ENCODE data around the gene GRWD1. TPM values are rescaled to one million over a fixed set of nuclear protein-coding genes. Genes with fewer than 3 reads are reported as not detected.
A peak's percentile ranks its signal among the peaks of the same experiment; 100 is the strongest.

The GRWD1 gene
- total RNA-seq, 2 experiments from 2014 or later = 91.1 to 98.5 TPM

DNA sequence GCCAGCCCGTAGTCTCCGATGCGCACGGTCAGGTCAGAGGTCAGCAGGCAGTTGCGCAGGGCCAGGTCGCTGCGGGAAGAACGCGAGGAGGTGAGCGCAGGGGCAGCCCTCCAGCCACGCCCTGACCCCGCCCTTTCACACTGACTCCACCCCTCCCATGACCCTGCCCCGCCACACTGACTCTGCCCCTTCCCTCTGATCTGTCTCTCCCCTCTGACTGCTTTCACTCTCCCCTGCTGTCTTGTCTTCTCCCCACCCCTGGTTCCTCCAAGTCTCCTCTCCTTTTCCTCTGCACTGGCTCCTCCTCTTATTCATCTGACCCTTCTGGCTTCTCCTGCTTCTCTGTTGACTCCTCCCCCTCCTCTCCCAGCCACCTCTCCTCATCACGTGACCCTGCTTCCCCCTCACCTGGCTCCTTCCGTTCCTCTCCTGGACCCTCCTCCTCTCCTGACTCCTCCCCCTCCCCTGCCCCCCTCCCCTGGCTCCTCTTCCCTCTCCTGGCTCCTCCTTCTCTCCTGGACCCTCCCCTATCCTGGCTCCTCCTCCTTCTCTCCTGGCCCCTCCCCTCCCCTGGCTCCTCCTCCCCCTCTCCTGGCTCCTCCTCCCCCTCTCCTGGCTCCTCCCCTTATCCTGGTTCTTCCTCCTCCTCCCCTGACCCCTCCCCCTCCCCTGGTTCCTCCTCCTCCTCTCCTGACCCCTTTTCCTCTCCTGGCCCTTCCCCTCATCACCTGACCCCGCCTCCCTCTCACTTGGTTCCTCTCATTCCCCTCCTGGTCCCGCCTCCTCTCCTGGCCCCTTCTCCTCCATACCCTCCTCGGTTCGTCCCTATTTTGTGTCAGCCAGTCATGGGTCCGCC, 55.9 kb downstream of the GRWD1 start:
- peak overlapping the region; percentile 51 for H3K27ac Mint-ChIP-seq
- H3K9me3 Mint-ChIP-seq = no peaks in the 10 kb centered on the region
- peak; percentile 74 for DNase-seq
- no peaks in the 10 kb centered on the region for H3K36me3 Mint-ChIP-seq
- H3K4me3 Mint-ChIP-seq = peak overlapping the region; percentile 57
- peaks cover 11% of the 10 kb centered on the region for H3K4me1 Mint-ChIP-seq
- peaks cover 8% of the 10 kb centered on the region for H3K27me3 Mint-ChIP-seq

DNA sequence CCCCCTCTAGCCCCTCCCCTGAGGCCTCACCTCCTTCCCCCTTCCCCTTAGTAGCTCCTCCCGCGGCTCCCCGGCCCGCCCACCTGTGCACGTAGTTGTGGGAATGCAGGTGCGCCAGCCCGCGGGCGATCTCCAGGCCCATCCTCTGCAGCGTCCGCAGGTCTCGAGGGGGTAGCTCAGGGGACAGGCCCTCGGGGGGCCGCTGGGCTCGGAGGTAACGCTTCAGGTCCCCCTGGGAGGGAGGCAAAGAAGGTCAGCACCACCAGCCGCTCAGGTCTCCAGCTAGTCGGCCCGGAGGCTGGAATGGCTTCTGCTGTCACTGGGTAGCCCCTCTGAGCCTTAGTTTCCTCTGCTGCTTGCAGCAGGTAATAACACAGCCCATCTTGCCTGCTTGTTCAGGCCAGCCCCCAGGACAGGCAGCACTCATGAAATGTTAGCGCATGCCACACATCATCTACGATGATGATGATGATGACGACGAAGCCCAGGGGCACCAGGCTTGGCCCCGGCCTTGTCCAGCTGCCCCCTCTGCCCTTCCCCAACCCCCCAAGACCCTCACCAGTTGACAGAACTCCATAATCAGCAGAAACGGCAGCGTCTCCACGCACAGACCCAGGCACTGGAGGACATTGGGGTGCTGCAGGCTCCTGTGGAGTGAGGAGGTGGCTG, 56.7 kb downstream of the GRWD1 start:
- Mint-ChIP-seq H3K27ac (no peak overlapping the region), H3K27me3 (peaks cover 4% of the 10 kb centered on the region), H3K9me3 (no peaks in the 10 kb centered on the region), H3K36me3 (no peaks in the 10 kb centered on the region), H3K4me3 (no peak overlapping the region), H3K4me1 (peaks cover 11% of the 10 kb centered on the region)
- DNase-seq = no peak

DNA sequence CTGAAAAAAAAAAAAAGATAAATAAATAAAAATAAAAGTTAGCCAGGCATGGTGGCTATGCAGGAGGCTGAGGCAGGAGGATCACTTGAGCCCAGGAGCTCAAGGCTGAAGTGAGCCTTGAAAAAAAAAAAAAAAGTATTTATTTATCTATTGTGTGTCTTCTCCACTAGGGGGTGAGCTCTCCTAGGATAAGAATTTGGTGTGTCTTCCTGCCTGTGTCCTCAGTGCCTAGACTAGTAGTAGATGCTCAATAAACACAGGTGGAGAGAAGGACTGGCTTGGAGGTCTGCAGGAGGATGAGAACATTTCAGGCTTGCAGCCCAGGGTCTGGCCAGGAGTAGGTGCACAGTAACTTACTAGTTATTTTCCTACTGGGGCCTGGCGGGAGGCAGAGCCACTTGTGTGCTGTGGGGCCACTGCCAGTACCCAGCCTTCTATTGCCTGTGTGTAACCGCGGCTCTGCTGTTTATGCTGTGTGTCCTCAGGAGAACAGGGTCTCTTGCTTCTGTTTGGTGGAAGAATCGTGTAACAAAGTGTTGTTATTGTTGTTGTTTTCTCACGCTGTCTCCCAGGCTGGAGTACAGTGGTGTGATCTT, 60.5 kb downstream of the GRWD1 start:
- H3K9me3 Mint-ChIP-seq = no peaks in the 10 kb centered on the region
- no peak for DNase-seq
- no peak overlapping the region for H3K27ac Mint-ChIP-seq
- H3K4me1 Mint-ChIP-seq = peaks cover 15% of the 10 kb centered on the region
- no peaks in the 10 kb centered on the region for H3K36me3 Mint-ChIP-seq
- no peak overlapping the region for H3K4me3 Mint-ChIP-seq
- no peaks in the 10 kb centered on the region for H3K27me3 Mint-ChIP-seq

Other genes starting within 250 kb of the GRWD1 start
- 100 to 1,000 TPM; 102 to 103 TPM for gene CARD8, start 190.1 kb upstream of the GRWD1 start, total RNA-seq
- gene ZNF114, start 175.9 kb upstream of the GRWD1 start, total RNA-seq = under 1 TPM; 0.44 to 0.60 TPM
- 100 to 1,000 TPM; 185 to 187 TPM for gene EMP3, start 120.4 kb upstream of the GRWD1 start, total RNA-seq
- gene TMEM143, start 82.0 kb upstream of the GRWD1 start, total RNA-seq = 10 to 100 TPM; 15.5 to 16.6 TPM
- under 1 TPM in 1 of 2 experiments, not detected in 1; 0.31 TPM for gene SYNGR4, start 81.6 kb upstream of the GRWD1 start, total RNA-seq
- gene KDELR1, start 54.4 kb upstream of the GRWD1 start, total RNA-seq = 10 to 100 TPM; 72.5 to 73.9 TPM
- gene GRIN2D, start 52.3 kb upstream of the GRWD1 start, total RNA-seq = under 1 TPM; 0.28 to 0.29 TPM
- 1 to 10 TPM; 1.4 to 1.5 TPM for gene KCNJ14, start 9.6 kb downstream of the GRWD1 start, total RNA-seq
- 10 to 100 TPM; 18.2 to 21.7 TPM for gene CYTH2, start 23.4 kb downstream of the GRWD1 start, total RNA-seq
- 1 to 10 TPM; 2.2 to 2.8 TPM for gene LMTK3, start 65.9 kb downstream of the GRWD1 start, total RNA-seq
- gene SULT2B1, start 106.2 kb downstream of the GRWD1 start, total RNA-seq = not detected
- gene SPACA4, start 160.8 kb downstream of the GRWD1 start, total RNA-seq = not detected
- gene FAM83E, start 169.1 kb downstream of the GRWD1 start, total RNA-seq = 1 to 10 TPM; 4.4 TPM
- 1,000 to 10,000 TPM; 1,968 to 2,008 TPM for gene RPL18, start 173.2 kb downstream of the GRWD1 start, total RNA-seq
- 10 to 100 TPM; 36.7 to 40.8 TPM for gene SPHK2, start 173.5 kb downstream of the GRWD1 start, total RNA-seq
- 10 to 100 TPM in 1 of 2 experiments, 1 to 10 TPM in 1; 9.3 to 10.1 TPM for gene DBP, start 191.4 kb downstream of the GRWD1 start, total RNA-seq
- gene CA11, start 200.2 kb downstream of the GRWD1 start, total RNA-seq = 10 to 100 TPM; 11.9 to 14.1 TPM
- gene NTN5, start 227.0 kb downstream of the GRWD1 start, total RNA-seq = under 1 TPM; 0.21 to 0.24 TPM
- gene FUT2, start 250.0 kb downstream of the GRWD1 start, total RNA-seq = not detected

Data from activated naive CD8-positive, alpha-beta T cell treated with anti-CD3 and anti-CD28 coated beads for 36 hours (primary cell).